GM18867 (cell line): ENCODE data around the gene CDIP1.
A peak's percentile ranks its signal among the peaks of the same experiment; 100 is the strongest.

ENCODE experiments used
- ATAC-seq: cut with Tn5 transposase; IDR thresholded peaks from one replicate; pipeline ENCODE4 v1.9.1; 2021; ENCODE audit warnings: mild to moderate bottlenecking, moderate library complexity; ENCODE audit not compliant: unreplicated experiment

CDIP1 gene

DNA sequence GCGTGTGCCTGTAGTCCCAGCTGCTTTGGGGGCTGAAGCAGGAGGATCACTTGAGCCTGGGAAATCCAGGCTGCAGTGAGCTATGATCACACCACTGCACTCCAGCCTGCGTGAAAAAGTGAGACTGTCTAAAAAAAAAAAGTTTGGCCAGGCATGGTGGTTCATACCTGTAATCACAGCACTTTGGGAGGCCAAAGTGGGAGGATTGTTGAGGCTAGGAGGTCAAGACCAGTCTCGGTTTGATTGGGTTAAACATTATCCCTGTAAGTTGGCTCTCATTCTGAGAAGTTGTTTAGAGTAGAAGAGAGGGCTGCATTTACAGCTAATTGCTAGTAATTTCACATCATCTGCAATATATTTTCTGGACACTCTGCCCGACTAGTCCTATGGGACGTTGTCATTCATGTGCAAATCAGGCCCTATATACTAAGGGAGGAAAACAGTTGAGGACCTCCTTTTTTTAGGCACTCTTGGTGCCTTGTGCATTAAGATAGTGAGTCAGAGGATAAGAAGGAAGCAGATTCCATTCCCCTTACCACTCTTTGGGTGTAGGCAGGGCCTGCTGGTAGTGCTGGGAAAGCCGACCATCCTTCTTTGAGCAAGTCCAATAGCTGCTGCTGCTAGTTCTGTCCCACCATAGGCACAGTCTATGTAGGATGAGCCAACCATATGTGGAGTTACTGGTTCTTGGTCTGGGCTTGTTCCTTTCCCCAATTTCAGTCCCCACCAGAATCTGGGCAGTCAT, 43.7 kb downstream of the CDIP1 start:
- no peak for ATAC-seq

DNA sequence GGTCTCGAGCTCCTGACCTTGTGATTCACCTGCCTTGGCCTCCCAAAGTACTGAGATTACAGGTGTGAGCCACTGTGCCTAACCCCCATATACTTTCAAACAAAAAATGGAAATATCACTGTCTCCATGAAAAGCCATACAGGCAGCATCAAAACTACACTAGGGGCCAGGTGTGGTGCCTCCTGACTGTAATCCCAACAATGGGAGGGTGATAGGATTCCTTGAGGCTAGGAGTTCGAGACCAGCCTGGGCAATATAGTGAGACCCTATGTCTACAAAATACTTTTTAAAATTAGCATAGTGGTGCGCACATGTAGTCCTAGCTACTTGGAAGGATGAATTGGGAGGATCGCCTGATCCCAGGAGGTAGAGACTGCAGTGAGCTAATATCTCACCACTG, 46.7 kb downstream of the CDIP1 start:
- ATAC-seq, result no peak

DNA sequence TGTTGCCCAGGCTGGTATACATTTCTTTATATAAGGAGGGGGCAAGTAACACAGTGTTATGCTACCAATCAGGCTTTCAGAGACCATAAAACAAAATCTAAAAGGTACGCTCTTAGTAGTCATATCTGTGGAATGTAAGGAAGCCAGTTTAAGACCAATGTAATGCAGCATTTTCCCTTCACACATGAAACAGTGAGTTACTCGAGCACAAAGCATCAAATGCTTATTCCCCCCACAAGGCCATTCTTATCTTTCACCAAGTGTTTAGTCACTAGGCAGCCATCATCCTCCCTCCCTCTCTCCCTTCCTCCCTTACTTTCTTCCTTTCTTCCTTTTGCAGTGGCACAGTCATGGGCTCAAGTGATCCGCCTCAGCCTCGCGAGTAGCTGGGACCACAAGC, 49.5 kb downstream of the CDIP1 start:
- ATAC-seq, result no peak

DNA sequence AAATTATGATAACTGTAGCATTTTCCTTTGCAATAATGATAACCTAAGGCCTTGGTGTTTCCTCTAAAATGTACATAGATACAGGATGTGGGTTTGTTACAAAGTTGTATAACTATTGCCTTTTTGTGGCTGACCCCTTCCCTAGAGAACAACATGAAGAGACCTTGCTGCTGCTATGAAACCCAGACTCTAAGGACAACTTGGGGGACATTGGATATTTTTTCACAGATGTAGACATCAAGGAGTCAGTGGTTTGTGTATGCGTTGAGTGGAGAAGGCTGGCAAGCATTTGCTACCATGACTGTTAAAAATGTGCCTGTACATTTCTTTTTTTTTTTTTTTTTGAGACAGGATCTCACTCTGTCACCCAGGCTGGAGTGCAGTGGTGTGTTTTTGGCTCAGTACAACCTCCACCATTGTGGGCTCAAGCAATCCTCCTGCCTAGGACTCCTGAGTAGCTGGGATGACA, 50.0 kb downstream of the CDIP1 start:
- ATAC-seq, result no peak

DNA sequence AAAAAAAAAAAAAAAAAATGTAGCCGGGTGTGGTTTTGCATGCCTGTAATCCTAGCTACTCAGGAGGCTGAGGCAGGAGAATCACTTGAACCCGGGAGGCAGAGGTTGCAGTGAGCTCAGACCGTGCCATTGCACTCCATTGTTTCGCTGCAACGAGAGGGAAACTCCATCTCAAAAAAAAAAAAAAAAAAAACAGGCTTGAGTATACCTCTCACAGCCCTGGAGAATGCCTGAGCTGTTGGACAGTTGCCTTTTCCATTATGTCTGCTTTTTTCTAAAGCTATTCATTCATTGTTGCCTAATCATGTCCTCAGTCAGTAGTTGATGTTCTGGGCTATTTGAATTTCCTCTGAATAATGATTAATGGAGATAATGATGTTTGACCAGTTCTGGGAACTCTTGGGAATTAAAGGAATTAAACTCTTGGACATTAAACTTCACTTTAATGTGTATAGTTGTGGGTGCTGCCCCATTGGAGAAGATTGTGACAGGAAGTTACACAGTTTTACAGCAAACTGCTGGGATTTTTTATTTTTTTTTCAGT, 50.5 kb downstream of the CDIP1 start:
- ATAC-seq, result no peak

DNA sequence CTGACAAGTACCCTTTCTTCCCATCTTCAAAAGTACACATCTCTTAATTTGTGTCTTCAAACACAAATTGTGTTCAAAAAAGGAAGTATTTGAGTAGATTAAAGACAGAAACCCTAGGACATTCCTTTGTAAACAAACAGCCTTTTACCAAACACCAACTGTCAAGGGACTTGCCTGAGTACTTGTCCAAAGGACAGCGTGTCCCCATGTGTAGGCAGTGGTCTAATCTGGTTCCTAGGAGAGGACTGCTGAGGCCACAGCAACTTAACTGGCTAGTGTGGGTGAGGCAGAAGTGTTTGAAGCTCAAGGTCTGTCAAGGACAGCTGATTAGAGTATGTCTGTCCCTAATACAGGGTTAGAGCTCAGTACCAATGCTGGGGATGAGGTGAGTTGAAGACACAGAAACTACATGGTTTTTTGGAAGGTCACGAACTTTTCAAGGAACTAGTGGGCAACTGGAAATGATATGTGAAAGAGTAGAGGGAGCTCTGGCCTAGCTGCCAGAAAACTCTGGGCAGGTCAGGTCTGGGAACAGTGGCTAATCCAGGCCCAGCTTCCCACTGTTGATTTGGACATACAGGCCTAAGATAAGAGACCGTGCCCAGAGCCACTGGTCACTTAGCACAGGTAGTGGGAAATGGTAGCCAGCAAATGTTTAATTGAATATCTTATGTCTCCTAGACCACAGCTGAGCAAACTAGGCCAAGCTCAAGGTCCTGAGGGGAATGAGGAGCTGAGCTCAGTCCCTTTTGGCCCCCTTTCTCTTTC, 52.3 kb downstream of the CDIP1 start:
- ATAC-seq, result no peak

DNA sequence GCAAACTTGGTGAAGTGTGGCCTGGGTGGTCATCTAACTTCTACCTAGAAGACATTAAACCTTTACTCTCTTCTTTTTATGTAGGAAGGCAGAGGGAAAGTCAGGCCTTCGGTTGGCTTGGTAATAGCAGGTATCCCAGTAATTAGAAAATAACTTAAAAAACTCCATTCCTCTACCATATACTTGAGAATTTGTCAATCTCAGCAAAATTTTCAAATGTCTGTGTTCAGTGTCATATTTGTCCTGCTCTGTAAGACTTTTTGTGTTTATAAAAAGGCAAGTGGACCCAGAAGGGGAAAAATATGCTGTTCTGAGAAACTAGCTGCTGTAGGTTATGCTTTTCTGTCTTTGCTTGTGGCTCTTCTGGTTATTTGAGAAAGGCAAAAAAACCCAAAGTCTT, 56.6 kb downstream of the CDIP1 start:
- no peak for ATAC-seq

DNA sequence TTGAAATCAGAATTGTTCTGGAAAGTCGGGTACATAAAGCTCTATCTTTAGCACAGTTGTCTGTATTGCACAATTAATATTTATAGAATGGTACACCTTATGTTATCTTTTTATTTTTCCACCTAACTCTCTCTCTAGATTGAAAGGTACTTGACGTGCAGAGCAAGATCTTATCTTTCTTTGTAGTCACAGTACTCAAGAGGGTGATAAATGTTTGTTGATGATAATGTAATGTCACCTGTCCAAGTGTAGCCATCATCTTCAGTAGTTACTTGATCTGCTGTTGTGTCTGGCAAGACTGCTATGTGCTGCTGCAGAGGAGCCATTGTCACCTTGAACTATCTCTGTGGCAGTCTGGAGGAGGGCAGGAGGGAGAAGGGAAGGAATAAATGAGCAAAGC, 57.0 kb downstream of the CDIP1 start:
- no peak for ATAC-seq

DNA sequence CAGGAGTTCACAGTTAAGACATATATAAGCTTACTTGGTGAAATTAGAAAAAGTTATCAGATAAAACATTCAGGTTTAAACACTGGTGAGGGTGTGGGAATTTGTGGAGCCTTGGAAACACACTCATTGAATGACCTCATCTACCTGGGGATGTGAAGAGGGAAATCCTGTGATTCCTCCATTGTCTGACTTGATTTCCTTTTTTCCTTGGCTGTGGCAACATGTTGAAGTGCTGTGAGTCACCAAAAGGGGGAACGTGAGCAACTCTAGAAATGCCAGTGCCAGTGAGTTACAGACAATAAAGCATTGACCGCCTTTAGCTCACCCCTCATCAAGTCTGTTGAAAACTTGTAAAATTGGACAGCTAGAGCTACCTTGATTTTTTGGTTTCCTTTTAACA, 60.6 kb downstream of the CDIP1 start:
- ATAC-seq, result no peak

DNA sequence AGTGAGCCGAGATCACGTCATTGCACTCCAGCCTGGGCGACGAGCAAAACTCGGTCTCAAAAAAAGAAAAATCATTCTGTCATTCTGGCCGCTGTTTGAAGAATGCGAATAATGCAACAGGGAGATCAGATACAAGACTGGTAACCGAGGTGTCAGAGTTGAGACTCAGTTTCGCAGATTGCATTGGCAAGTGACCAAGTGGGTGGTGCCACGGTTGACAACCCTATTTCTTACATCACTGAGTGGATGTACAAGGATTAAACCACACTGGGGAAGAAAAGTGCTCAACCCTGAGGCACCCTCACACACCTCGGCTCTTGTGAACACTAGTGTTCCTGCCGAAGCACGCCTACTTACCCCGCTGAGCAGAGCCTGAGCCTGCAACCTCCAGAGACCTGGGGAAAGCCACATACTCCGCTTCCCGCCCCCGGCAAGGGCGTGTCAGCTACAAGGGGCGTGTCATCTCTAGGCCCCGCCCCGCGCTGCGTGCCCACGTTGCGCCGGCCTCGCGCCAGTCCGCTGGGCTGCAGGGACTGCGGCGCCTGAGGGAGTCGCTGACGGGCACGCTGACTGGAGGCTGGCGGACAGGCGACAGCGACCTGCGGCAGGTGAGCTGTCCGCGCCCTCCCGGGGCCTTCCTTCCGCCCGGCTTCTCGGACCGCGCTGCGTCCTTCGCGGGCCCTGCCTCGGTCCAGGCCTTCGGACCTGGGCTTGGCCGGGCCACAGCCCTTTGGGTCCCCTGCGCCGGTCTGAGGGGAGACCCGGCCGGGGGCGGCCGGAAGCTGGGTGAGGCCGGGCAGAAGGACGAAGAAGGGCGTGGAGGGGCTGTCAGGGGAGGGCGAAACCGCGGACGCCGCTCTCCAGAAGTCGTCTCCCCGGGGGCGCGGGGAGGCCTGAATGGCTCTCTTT, 62.4 kb downstream of the CDIP1 start, which contains the start of gene HMOX2:
HMOX2 (plus strand) TSS at position 519 of the 909 bp plus-strand sequence. CDS start 29,127 bp downstream, outside the sequence.
- ATAC-seq, result peak; percentile 88

DNA sequence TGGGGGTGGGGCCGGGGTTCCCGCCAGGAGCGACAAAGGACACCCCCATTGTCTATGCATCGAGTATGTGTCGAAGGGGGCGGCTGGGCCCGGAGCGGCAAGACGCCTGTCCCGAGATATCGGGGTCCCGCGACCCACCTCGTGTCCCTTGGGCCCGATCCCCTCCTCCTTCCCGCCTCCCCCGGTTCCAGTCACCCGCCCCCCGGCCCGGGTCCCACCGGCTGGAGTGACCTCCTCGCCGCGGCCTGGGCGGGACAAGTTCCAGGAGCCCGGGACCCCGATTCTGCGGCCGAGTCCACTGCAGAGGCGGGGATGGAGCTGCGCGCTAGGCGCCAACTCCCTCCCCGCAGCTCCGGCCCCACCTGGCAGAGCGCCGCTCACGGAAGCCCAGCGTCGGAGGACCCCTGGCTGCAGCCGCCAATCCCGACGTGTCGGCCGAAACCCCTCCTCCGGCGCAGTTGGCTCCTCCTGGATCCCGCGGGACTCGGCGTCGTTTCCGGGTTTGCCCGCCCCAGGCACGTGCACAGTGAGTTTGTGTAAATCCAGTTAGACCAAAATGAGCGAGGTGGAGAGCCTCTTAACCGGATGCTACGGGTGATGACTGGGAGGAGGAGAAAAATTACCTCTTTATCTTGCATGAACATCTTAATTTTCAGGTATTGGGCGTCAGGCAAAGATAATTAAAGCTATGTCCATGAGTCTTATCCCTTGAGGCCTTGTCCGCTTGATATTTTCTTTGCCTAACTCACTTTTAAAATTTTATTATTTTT, 64.2 kb downstream of the CDIP1 start, which contains the start of gene NMRAL1:
NMRAL1 (minus strand) TSS at position 434 of the 770 bp plus-strand sequence. CDS start 493 bp downstream, outside the sequence.
- ATAC-seq, result peak; percentile 44

DNA sequence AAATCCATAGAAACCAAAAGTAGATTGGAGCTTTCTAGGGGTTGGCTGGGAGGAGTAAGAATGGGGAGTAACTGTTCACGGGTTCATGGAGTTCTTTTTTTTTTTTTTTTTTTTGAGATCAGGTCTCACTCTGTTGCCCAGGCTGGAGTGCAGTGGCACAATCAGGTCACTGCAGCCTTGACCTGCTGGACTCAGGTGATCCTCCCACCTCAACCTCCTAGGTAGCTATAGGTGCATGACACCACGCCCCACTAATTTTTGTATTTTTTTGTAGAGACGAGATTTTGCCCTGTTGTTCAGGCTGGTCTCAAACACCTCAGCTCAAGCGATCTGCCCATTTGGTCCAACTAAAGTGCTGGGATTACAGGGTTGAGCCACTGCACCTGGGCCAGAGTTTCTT, 65.7 kb downstream of the CDIP1 start:
- no peak for ATAC-seq

DNA sequence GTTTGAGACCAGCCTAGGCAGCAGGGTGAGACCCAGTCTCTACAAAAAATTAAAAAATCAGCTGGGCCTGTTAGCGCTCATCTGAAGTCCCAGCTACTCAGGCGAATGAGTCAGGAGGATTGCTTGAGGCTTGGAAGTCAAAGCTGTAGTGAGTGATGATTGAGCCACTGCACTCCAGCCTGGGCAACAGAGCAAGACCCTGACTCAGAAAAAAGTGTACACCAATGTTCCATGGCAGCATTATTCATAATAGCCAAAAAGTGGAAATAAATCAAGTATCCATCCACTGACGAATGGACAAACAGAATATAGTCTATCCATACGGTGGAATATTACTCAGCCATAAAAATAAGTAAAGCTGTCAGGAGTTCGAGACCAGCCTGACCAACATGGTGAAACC, 66.7 kb downstream of the CDIP1 start:
- no peak for ATAC-seq

DNA sequence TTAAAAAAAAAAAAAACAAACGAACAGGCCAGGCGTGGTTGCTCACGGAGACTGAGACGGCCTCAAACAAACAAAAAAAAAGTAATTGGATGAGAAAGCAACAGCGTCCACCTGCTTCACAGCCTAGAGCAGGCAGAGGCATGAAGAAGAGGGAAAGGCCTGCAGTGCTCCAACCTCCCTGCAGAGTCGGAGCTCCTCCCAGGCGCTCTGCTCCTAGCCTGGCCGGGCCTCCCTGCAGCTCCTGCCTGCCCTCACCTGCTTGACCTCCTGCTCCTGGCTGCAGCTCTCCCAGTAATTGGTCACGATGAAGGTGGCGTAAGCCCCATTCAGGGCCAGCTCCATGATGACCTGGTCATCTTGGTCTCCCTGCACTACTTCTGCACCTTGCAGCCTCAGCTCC, 69.6 kb downstream of the CDIP1 start:
- no peak for ATAC-seq

DNA sequence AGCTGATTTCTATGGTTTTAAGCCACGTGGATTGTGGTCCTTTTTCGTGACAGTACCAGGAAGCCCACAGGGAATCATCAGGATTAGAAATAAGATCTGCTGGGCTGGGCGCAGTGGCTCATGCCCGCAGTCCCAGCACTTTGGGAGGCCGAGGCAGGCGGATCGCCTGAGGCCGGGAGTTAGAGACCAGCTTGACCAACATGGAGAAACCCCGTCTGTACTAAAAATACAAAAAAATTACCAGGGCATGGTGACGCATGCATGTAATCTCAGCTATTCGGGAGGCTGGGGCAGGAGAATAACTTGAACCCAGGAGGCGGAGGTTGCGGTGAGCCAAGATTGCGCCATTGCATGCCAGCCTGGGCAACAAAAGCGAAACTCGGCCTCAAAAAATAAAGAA, 70.7 kb downstream of the CDIP1 start:
- no peak for ATAC-seq

DNA sequence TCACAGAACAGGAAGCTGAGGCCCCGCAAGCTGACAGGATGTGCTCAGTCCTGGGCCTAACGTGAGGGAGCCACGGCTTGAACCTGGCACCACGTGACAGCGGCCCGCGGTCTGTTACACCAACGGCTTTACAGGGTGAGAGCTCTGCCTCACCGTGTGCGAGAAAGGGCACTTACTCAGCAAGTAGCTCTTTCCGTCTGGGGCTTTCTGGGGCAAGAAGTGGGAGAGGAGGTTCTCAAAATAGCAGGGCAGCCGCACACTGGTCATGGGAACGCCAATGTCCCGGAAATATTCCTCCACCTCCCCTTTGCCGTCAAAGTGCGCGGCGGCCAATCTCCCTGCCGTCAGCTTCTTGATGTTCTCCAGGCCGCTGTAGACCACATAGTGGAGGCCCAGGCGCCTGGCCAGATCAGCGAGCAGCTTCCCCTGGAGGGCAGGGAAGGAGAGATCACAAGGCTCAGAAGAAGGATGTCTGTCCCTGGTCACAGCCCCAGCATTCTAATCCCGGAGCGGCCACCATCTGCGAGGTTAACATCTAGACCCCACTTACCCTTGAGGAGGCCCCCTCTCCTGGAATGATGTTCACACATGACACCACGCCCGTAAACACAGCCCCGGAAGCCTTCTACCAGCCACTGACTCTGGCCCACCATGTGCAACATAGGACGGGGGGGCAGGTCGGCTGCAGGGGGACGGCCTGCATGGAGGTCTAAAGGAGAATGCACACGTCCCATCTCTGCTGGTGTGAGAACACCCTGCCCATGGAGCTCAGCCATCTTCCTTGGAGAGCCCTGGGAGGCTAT, 72.4 kb downstream of the CDIP1 start:
- no peak for ATAC-seq

DNA sequence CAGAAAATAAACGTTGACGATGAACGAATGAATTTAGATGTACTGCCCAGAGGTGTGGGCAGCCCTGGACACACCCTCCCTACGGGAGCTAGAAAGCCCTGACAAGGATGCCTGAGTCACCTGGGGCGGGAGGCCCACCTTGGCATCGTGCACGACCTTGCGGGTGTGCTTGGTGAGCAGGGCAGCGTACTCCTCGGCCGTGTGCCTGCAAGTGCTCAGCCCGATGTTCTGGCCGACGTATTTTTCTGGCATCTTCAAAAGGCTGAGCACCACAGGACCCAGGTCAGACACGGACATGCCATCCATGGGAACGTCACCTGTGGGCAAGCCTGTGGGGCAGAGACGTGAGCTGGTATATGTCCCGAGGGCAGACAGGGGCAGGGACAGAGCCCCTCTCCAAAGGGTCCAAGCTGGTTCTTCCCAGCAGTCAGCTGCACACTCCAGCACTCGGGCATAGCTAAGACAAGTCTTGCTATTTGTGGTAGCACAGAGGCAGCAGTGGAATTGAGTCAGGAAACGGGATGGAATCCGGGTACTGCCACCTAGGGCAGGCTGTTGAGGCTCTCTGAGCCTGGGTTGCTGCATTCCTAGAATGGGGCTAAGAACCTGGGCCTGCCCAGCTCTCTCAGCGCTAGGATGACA, 74.9 kb downstream of the CDIP1 start:
- ATAC-seq, result no peak

DNA sequence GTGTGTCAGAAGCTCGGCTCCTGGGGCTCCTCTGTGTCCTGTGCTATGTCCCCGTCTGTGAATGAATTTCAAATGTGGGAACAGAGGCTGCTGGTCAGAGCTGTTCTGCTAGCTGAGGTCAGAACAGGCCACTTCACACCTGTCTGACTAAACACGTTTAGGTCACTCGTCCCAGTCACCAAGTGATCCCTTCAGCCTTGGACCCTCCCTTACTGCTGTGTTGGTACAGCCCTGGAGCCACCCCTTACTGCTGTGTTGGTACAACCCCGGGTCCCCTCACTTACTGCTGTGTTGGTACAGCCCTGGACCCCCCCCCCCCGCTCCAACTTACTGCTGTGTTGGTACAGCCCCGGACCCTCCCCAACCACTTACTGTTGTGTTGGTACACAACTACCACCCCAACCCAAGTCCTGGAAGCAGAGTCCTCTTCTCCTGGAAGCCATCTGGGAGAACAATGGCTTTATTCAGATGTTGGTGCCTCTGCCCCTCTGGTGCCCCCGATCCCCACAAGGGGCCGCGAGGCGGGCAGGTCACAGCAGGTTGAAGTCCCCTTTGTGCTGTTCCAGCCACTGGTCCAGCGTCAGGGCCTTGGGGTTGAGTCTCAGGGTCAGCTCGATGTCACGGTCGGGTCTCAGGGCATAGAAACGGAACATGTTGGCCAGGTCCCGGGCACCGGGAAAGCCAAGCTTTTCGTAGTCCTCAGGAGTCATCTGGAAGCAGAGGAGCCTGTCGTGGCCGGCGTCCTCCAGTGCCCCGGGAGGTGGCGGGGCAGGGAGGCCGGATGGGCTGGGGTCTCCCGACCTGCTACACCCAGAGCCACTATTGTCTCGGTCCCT, 77.1 kb downstream of the CDIP1 start:
- no peak for ATAC-seq
